Motor neuron (in vitro differentiated cells): ENCODE results near the gene POSTN. TPM values are rescaled to one million over a fixed set of nuclear protein-coding genes. Genes with fewer than 3 reads are reported as not detected.
A peak's percentile ranks its signal among the peaks of the same experiment; 100 is the strongest.

ENCODE experiments used
- ATAC-seq, 8 experiments: fragments of 200-7000 bp; cut with Tn5 transposase; replicated peaks in 6 of 8; 2 replicates each; pipeline ENCODE4 v1.8.0; 2021; ENCODE audit warnings: mild to moderate bottlenecking in 8 of 8, moderate library complexity in 8 of 8
- H3K27ac ChIP-seq, 2 donors: fragments of 250-450 bp; sonication (Bioruptor Pico); 2 replicates each; pipeline ENCODE4 v1.9.0; 2021; ENCODE audit warnings: antibody characterized with exemption in 2 of 2, mild to moderate bottlenecking in 2 of 2, moderate library complexity in 1 of 2
- H3K4me1 ChIP-seq, 2 donors: fragments of 250-450 bp; sonication (Bioruptor Pico); replicated peaks in 1 of 2; 2 replicates each; pipeline ENCODE4 v1.6.1; 2021; ENCODE audit warnings: antibody characterized with exemption in 2 of 2, mild to moderate bottlenecking in 2 of 2, moderate library complexity in 1 of 2
- H3K4me3 ChIP-seq, 5 donors: fragments of 250-450 bp; sonication (Bioruptor Pico); 2 replicates each; pipeline ENCODE4 v1.9.0; 2021; ENCODE audit warnings: antibody characterized with exemption in 5 of 5, mild to moderate bottlenecking in 5 of 5, moderate library complexity in 4 of 5
- WGBS, 10 experiments: fragments of 450-650 bp; shearing (Covaris generic); methylation state at CpG; one replicate each; pipeline ENCODE4 v1.0.0; 2022; 5-methylcytosine and 5-hydroxymethylcytosine counted together
- in situ Hi-C, 9 experiments: fragments of 400-800 bp; cut with MboI; loops; one replicate each; pipeline ENCODE4 v1.15.0; 2021; ENCODE audit warnings: low sequenced_read_pairs in 9 of 9, low pct_unique_long_range_greater_than_20kb in 2 of 9; ENCODE audit not compliant: unreplicated experiment in 9 of 9
- total RNA-seq, 8 experiments: library from RNA; unstranded; fragments of 300-600 nt; gene quantifications; 2 replicates each; pipeline versions ENCODE4 v1.2.3 to v1.2.4, GENCODE V29; 2022

Gene POSTN, protein sequence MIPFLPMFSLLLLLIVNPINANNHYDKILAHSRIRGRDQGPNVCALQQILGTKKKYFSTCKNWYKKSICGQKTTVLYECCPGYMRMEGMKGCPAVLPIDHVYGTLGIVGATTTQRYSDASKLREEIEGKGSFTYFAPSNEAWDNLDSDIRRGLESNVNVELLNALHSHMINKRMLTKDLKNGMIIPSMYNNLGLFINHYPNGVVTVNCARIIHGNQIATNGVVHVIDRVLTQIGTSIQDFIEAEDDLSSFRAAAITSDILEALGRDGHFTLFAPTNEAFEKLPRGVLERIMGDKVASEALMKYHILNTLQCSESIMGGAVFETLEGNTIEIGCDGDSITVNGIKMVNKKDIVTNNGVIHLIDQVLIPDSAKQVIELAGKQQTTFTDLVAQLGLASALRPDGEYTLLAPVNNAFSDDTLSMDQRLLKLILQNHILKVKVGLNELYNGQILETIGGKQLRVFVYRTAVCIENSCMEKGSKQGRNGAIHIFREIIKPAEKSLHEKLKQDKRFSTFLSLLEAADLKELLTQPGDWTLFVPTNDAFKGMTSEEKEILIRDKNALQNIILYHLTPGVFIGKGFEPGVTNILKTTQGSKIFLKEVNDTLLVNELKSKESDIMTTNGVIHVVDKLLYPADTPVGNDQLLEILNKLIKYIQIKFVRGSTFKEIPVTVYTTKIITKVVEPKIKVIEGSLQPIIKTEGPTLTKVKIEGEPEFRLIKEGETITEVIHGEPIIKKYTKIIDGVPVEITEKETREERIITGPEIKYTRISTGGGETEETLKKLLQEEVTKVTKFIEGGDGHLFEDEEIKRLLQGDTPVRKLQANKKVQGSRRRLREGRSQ
- 100 to 1,000 TPM in 1 of 8 experiments, 10 to 100 TPM in 1, 1 to 10 TPM in 1, under 1 TPM in 3, not detected in 2; 0.21 to 352 (median 0.93) TPM for total RNA-seq

DNA sequence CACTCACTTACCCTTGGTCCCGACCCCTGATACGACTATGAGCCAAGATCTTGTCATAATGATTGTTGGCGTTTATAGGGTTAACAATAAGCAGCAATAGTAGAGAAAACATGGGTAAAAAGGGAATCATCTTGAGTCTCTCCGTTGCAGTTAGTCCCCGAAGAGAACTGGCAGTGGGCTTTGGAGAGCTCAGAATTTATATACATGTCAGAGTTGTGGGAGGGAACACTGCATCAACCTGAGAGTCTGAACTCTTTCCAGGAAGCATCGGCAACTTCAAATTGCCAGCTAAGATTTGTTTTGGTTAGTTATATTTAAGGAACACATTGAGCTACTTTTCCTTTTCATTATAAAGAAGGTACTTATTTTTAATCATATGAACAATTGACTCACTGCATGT is at the start of gene POSTN:
Gene POSTN, minus strand, starts transcription at position 172 of the 400 bp plus-strand sequence. Its CDS starts 42 bp downstream, at position 130.
- WGBS, 10 experiments, result 16 to 66% (median 43%) methylated on average over 2 to 6 of the region's 6 CpGs
- Histone ChIP-seq H3K4me3 (no peak within 1 kb of the TSS), H3K27ac (no peak within 1 kb of the TSS), H3K4me1 (peaks cover 11 to 44% of the 10 kb centered on the region in 2 donors)
- ATAC-seq, result no peak
- in situ Hi-C loops, result loop anchor here in 1 of 9 experiments (25.0 kb wide), 1 partner anchor 486 kb away; the partner anchor contains the start of gene CSNK1A1L

DNA sequence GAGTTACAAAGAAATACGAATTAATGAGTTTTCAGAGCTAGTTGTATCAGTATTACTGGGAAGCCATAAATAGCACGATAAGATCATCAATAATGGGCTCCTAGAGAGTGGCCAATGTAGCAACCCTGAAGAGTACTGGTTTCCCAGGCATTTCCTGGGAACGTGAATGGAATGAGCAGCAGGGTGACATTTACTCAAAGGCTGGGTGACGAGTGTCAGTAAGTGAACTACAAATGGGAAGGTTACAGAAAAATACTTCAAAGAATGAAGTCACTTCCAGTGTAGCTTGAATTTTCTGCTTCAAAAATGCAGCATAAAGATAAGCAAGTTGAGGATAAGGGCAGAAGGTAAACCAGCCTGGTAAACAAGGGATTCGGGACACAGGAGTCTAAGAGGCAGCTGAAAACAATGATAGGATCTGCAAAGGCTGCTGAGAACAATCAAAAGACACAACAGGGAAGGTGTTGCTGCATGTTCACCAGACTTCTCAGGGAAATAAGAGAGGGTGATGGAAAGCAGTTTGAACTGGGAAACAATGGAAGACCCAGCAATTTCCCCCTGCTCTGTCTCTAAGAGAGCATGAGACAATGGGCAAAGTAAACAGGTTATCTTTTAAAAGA is 48.6 kb upstream of the POSTN start:
- in situ Hi-C loops, result loop anchor here in 2 of 9 experiments (25.0 kb wide), 3 partner anchors 215 to 590 kb away; partner anchors contain the start of gene TRPC4 (in 1 of the 2)
- H3K27ac ChIP-seq, result peak overlapping the region; percentile 4 to 39
- peak in 5 of 8 experiments; percentile 95 to 98 (median 97) for ATAC-seq
- WGBS, 10 experiments, result 0 to 58% (median 17%) methylated on average over 1 to 5 of the region's 5 CpGs
- peaks cover 17 to 21% of the 10 kb centered on the region in 2 donors for H3K4me1 ChIP-seq
- H3K4me3 ChIP-seq, result no peak overlapping the region

GRCh38 chr13:37646531-37646930 is 48.0 kb upstream of the POSTN start:
- in situ Hi-C loops, result loop anchor here in 2 of 9 experiments (25.0 kb wide), 3 partner anchors 216 to 591 kb away; partner anchors contain the start of gene TRPC4 (in 1 of the 2)
- WGBS, 10 experiments, result 16 to 80% (median 58%) methylated on average over 2 to 3 of the region's 3 CpGs
- Histone ChIP-seq H3K4me1 (peaks cover 17 to 21% of the 10 kb centered on the region in 2 donors), H3K27ac (no peak overlapping the region), H3K4me3 (no peak overlapping the region)
- ATAC-seq, result no peak

DNA sequence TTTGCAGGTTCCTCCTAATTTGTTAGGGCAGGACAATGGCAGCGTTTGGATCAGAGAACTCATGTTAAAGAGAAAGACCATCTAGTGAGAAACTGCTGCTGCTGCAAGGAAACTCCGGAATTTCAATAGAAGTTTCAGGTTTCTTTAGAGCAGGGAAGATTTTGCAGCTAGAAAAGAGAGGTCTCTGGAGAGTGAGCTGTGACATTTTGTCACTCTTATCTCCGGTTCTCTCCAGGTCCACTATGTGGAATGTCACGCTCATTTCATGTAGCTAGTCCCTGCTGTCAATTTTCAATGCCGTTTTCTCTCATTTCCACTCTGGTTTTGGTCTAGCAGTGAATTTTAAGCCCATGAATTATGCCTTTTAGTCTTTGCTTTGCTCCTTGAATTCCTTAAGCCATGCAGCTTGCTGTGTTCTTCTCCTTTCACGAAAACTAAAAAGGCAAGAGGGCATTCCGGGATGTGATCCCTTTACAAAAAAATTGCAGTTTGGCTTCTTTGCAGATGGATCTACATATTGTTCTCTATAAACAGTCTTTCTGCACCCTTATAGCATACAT is 46.7 kb upstream of the POSTN start:
- Histone ChIP-seq H3K4me1 (peaks cover 17 to 24% of the 10 kb centered on the region in 2 donors), H3K4me3 (no peak overlapping the region), H3K27ac (no peak overlapping the region)
- in situ Hi-C loops, result loop anchor here in 2 of 9 experiments (25.0 kb wide), 3 partner anchors 217 to 592 kb away; partner anchors contain the start of gene TRPC4 (in 1 of the 2)
- WGBS, 10 experiments, result 29 to 74% (median 53%) methylated on average over 1 to 7 of the region's 7 CpGs
- no peak for ATAC-seq

GRCh38 chr13:37641391-37641790 is 42.8 kb upstream of the POSTN start:
- in situ Hi-C loops, result loop anchor here in 2 of 9 experiments (25.0 kb wide), 3 partner anchors 221 to 596 kb away; partner anchors contain the start of gene TRPC4 (in 1 of the 2)
- H3K4me3 ChIP-seq, result no peak overlapping the region

GRCh38 chr13:37640499-37640898 is 41.9 kb upstream of the POSTN start:
- no peak overlapping the region for H3K27ac ChIP-seq
- 0 to 15% (median 0%) methylated on average over 2 of the region's 2 CpGs; no CpG with 5 or more reads in 3 of the 10 experiments for WGBS, 10 experiments
- peaks cover 3 to 4% of the 10 kb centered on the region in 2 donors for H3K4me1 ChIP-seq
- no peak overlapping the region for H3K4me3 ChIP-seq
- peak in 5 of 8 experiments; percentile 45 to 78 (median 67) for ATAC-seq
- in situ Hi-C loops, result loop anchor here in 2 of 9 experiments (25.0 kb wide), 3 partner anchors 222 to 597 kb away; partner anchors contain the start of gene TRPC4 (in 1 of the 2)

More at GRCh38 chr13:37641391-37641790, 42.8 kb upstream of the POSTN start:
- H3K27ac ChIP-seq, result no peak overlapping the region
- peaks cover 5 to 11% of the 10 kb centered on the region in 2 donors for H3K4me1 ChIP-seq
- 76 to 100% (median 88%) methylated on average over 1 to 2 of the region's 2 CpGs; no CpG with 5 or more reads in 4 of the 10 experiments for WGBS, 10 experiments
- ATAC-seq, result peak in 1 of 8 experiments; percentile 8

DNA sequence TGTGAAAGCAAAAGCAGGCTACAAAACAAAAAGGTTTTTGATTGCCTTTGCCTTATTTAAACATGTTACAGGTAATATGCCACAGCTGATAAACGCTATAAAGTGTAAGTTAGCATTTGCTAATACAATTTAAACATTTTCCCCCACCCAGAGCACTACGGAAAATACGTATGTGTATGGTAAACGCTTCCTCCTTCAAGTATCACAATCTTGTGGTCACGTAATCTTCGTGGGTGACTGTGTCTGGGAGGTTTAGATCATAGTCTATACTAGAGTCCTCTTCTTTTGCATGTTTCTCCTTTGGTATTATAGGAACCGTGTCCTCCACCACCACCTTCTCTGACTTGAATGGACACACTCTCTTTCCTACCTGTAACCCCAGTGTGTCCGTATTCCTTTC is 38.1 kb upstream of the POSTN start:
- WGBS, 10 experiments, result 40 to 98% (median 78%) methylated on average over 1 to 8 of the region's 8 CpGs; no CpG with 5 or more reads in 1 of the 10 experiments
- no peak for ATAC-seq
- in situ Hi-C loops, result loop anchor here in 2 of 9 experiments (25.0 kb wide), 3 partner anchors 226 to 601 kb away; partner anchors contain the start of gene TRPC4 (in 1 of the 2)
- Histone ChIP-seq H3K27ac (no peak overlapping the region), H3K4me3 (no peak overlapping the region), H3K4me1 (peaks cover 0 to 9% of the 10 kb centered on the region in 2 donors)

DNA sequence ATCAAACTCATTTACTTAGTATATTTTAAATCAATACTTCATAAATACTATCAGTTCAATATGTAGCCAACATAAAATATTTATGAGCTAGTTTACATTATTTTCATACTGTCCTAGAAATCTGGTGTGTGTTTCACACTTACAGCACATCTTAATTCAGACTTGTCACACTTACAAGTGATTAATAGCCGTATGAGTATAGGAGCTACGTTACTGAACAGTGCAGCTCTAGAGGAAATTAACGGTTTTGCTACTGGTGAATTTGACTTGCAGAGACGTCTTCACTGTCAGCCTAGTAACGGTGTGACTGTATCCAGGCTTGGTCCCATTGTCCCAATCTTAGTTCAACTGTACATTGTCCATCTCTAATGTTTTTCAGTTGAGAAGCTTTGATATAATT is 33.7 kb upstream of the POSTN start:
- in situ Hi-C loops, result loop anchor here in 2 of 9 experiments (25.0 kb wide), 3 partner anchors 230 to 605 kb away; partner anchors contain the start of gene TRPC4 (in 1 of the 2)
- peak in 5 of 8 experiments; percentile 65 to 82 (median 72) for ATAC-seq
- H3K4me1 ChIP-seq, result peaks cover 0 to 6% of the 10 kb centered on the region in 2 donors
- 35 to 75% (median 56%) methylated on average over 2 to 5 of the region's 5 CpGs; no CpG with 5 or more reads in 2 of the 10 experiments for WGBS, 10 experiments
- H3K27ac ChIP-seq, result no peak overlapping the region
- H3K4me3 ChIP-seq, result no peak overlapping the region

DNA sequence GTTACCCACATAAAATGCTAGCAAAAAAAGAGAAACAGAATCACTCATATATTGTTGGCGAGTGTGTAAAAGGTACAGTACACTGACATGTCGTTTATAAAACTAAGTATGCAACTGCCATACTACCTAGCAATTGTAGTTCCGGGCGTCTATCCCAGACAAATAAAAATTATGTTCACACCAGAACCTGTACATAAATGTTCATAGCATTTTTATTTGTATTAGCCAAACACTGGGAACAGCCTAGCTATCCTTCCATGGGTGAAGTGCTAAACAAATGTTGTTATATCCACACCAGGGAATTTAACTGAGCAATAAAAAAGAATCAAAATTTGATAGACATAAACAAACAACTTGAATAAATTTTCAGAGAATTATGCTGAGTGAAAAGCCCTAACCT is 28.9 kb upstream of the POSTN start:
- Histone ChIP-seq H3K4me3 (no peak overlapping the region), H3K27ac (no peak overlapping the region), H3K4me1 (peaks cover 0 to 3% of the 10 kb centered on the region in 2 donors)
- in situ Hi-C loops, result loop anchor here in 2 of 9 experiments (25.0 kb wide), 3 partner anchors 235 to 610 kb away; partner anchors contain the start of gene TRPC4 (in 1 of the 2)
- no peak for ATAC-seq
- 50 to 100% (median 83%) methylated on average over 1 to 4 of the region's 4 CpGs; no CpG with 5 or more reads in 1 of the 10 experiments for WGBS, 10 experiments

- H3K4me3 ChIP-seq, result no peak overlapping the region
- H3K27ac ChIP-seq, result no peak overlapping the region
- in situ Hi-C loops, result loop anchor here in 2 of 9 experiments (25.0 kb wide), 1 partner anchor 510 kb away; the partner anchor contains the start of gene CSNK1A1L (in 2 of the 2)
- H3K4me1 ChIP-seq, result peaks cover 0 to 3% of the 10 kb centered on the region in 2 donors
- WGBS, 10 experiments, result 17 to 90% (median 80%) methylated on average over 1 to 3 of the region's 3 CpGs; no CpG with 5 or more reads in 1 of the 10 experiments
- peak in 1 of 8 experiments; percentile 56 for ATAC-seq
Observed at GRCh38 chr13:37621811-37622361, 23.3 kb upstream of the POSTN start.

DNA sequence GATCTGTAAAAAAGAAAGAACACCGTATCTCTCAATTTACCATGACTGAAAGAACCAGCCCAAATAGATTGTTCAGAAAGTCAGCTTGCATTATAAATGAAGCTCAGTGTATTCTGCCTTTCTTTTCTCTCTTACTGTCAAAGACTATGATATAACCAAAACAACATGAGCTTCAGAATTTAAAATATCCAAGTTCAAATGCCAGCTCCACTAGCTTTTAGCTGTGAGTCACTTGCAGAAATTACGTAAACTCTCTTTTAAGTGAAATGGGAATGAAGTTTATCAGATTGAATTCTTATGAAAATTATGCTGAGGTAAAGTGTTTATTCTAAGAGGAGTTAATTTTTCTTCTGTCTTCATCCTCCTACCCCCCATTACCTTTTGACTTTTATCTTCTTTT is 20.0 kb upstream of the POSTN start:
- peak in 2 of 8 experiments; percentile 24 to 25 for ATAC-seq
- in situ Hi-C loops, result loop anchor here in 2 of 9 experiments (25.0 kb wide), 1 partner anchor 506 kb away; the partner anchor contains the start of gene CSNK1A1L (in 2 of the 2)
- H3K4me3 ChIP-seq, result no peak overlapping the region
- 0 to 96% (median 68%) methylated on average over 1 to 2 of the region's 2 CpGs for WGBS, 10 experiments
- H3K4me1 ChIP-seq, result peaks cover 0 to 3% of the 10 kb centered on the region in 2 donors
- H3K27ac ChIP-seq, result no peak overlapping the region
